Small intestine (tissue), 7 donors: ENCODE measurements around the gene FILIP1L. TPM values are rescaled to one million over a fixed set of nuclear protein-coding genes. Genes with fewer than 3 reads are reported as not detected.
A peak's percentile ranks its signal among the peaks of the same experiment; 100 is the strongest.

Source experiments
- DNase-seq, 2 donors: peaks; one replicate each; pipeline versions ENCODE4 v3.0.0 to v3.0.0-alpha.2; 2013
- FAIRE-seq: peaks from 2 replicates; lab custom pipeline; 2012; peaks lifted over from hg19 to GRCh38; lab: Jason Lieb, UNC
- H3K27ac ChIP-seq, 3 donors: one replicate each; pipeline ENCODE4 v1.5.1; 2013; ENCODE audit warnings: low read length in 2 of 3, mild to moderate bottlenecking in 2 of 3, control low read depth in 1 of 3, inconsistent platforms in 1 of 3, low read depth in 1 of 3, moderate library complexity in 1 of 3
- H3K27me3 ChIP-seq, 3 donors: one replicate each; pipeline ENCODE4 v1.6.1; 2013; ENCODE audit warnings: low read length in 3 of 3, inconsistent platforms in 1 of 3; ENCODE audit not compliant: control insufficient read depth in 3 of 3, insufficient read depth in 3 of 3
- H3K36me3 ChIP-seq, 3 donors: one replicate each; pipeline ENCODE4 v1.6.1; 2013; ENCODE audit warnings: low read length in 3 of 3, inconsistent platforms in 1 of 3, low read depth in 1 of 3, mild to moderate bottlenecking in 1 of 3, moderate library complexity in 1 of 3; ENCODE audit not compliant: control insufficient read depth in 3 of 3, insufficient read depth in 2 of 3
- H3K4me1 ChIP-seq, 3 donors: one replicate each; pipeline ENCODE4 v1.6.1; 2013; ENCODE audit warnings: low read length in 2 of 3, inconsistent platforms in 1 of 3, low read depth in 1 of 3, mild to moderate bottlenecking in 1 of 3, moderate library complexity in 1 of 3; ENCODE audit not compliant: control insufficient read depth in 3 of 3, insufficient read depth in 2 of 3
- H3K4me3 ChIP-seq, 3 donors: one replicate each; pipeline ENCODE4 v1.5.1; 2013; ENCODE audit warnings: low read length in 3 of 3, control low read depth in 1 of 3, inconsistent platforms in 1 of 3, low read depth in 1 of 3, mild to moderate bottlenecking in 1 of 3, moderate library complexity in 1 of 3
- H3K9me3 ChIP-seq, 2 donors: one replicate each; pipeline ENCODE4 v1.6.1; 2013; ENCODE audit warnings: low read depth in 1 of 2, low read length in 1 of 2; ENCODE audit not compliant: control insufficient read depth in 2 of 2, insufficient read depth in 1 of 2
- WGBS, 3 donors: extraction: QIAGEN DNeasy Blood & Tissue Kit; methylation state at CpG; one replicate each; pipeline ENCODE4 v1.1.7; 2013; 5-methylcytosine and 5-hydroxymethylcytosine counted together
- polyA plus RNA-seq, 4 donors: library from polyadenylated mRNA; stranded (reverse) in 3 of 4; unstranded in 1 of 4; fragments of 200-250 nt in 3 of 4; fragments of 120-200 nt in 1 of 4; gene quantifications; one replicate each; pipeline versions ENCODE4 v1.2.1 to v1.2.3, GENCODE V29; 2013
- donor health status: healthy with polysubstance abuse.
- donor health status: control.
- donor health status: control.
- donor health status: Bipolar disorder and iron deficiency.
- donor health status: healthy.

FILIP1L gene
- polyA plus RNA-seq, 4 donors = 10.5 to 20.4 (median 17.9) TPM

DNA sequence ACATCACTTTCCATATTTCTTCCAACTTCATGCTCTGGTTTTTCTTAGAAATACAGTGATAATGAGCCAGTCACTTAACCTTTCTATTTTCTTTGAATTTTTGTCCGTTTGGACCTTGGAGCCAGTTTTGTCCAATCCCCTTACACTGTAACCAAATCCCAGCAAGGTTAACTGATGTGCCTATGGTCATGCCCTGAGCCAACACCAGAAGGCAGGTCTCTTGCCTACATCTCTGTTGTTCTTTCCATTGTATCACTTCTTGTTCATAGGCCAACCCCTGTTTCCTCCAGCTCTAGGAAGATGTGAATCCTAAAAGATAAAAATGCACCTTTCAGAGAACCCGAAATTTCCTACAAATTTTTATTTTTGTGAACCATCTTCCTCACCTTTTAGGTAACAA lies 174.0 kb downstream of the FILIP1L start:
- H3K9me3 ChIP-seq = no peaks in the 10 kb centered on the region
- peak overlapping the region in 2 of 3 donors; percentile 21 to 72 for H3K27ac ChIP-seq
- 74 to 93% (median 84%) methylated on average over 2 of the region's 2 CpGs for WGBS, 3 donors
- FAIRE-seq (no peak), DNase-seq (no peak)
- peaks cover 0 to 16% (median 7%) of the 10 kb centered on the region in 3 donors for H3K4me1 ChIP-seq
- no peaks in the 10 kb centered on the region for H3K36me3 ChIP-seq
- H3K27me3 ChIP-seq = no peaks in the 10 kb centered on the region
- no peak overlapping the region for H3K4me3 ChIP-seq

DNA sequence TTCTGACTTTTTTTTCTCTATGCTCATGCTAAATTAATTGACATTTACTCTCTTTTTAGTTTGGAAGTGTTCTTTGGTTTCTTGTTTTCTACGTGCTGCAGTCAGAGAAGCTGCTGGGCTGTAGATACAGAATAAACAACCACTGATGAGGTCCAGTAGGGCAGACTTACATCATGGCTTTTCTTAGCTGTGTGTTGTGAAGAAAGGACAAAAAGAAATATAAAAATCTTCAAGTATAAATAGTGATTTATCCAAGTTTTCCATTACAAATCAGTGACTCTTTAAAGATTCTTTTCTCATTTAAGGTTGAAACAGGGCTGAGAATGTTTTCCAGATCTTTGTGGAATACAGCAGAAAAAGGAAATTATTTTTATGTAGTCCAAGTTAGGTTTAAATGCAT lies 174.4 kb downstream of the FILIP1L start:
- H3K9me3 ChIP-seq = no peaks in the 10 kb centered on the region
- 67 to 90% (median 81%) methylated on average over 1 of the region's 1 CpG for WGBS, 3 donors
- no peak for FAIRE-seq
- H3K27ac ChIP-seq = peak overlapping the region in 1 of 3 donors; percentile 36
- no peak for DNase-seq
- no peaks in the 10 kb centered on the region for H3K36me3 ChIP-seq
- peaks cover 0 to 16% (median 9%) of the 10 kb centered on the region in 3 donors for H3K4me1 ChIP-seq
- H3K27me3 ChIP-seq = no peaks in the 10 kb centered on the region
- H3K4me3 ChIP-seq = no peak overlapping the region

DNA sequence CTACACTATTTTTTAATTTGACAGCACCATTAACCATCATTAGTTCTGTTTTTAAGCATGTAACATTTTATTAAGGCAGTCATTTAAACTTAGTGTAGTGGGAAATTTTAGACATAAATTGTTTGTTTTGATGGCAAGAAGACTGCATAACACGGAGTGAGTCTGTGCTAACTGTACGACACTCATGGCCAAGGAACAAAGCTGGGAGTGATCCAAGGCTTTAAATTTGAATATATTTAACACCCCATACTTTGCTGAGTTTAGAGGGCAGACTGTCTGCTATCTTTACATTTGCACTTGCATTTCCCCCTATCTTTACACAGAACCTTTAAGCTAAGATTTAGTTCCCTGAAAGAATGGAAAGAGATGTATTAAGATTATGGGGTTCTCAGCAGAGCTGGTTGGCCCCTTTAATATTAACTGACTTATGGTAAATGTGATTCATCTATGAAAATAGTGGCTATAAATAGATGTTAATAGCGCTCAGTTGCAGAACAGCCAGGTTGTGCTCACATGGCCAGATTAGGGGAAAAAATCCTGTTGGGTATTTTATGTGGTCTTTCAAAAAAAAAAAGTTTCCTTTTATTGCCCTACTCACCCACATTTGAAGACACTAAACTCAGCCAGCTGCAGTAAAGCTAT lies 175.9 kb downstream of the FILIP1L start:
- Histone ChIP-seq H3K4me1 (peaks cover 0 to 16% (median 9%) of the 10 kb centered on the region in 3 donors), H3K4me3 (no peak overlapping the region), H3K27ac (no peak overlapping the region), H3K27me3 (no peaks in the 10 kb centered on the region), H3K9me3 (no peaks in the 10 kb centered on the region), H3K36me3 (no peaks in the 10 kb centered on the region)
- no peak for FAIRE-seq
- DNase-seq = no peak
- WGBS, 3 donors = 53 to 70% (median 69%) methylated on average over 3 of the region's 3 CpGs

DNA sequence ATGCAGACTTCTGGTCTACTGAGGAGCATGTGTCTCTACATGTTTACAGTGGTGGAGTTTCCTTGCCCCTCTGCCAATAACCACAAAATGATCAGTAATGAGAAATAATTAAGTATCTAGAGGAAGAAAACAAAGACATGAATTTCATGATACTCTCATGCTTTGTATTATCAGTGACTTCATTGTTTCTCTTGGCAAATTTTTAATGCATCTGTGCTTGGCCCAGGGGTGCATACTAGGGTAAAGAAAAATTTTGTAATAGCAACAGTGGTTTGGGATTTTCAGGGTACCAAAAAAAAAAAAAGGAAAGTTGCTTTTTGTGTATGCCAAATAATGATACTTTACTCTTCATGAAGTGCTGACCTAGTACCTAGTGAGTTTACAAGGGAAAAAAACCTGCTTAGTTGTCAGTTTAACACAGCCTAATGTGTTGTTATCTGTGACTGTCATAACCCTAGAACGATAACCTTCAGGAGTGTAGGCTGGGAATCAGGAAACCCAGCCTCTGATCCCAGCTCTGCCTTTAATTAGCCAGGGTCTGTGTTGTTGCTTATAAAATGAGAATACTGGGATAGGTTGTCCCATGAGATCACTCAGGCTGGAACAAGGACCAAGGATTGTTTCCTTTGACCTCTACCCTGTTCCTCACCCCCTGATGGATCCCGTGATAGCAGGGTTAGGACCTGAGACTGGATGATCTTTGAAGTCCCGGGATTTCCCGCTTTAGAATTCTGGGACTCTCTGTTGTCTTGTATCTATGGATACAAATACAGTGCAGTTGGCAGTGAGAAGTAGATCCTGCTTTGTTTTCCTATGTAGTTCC lies 179.1 kb downstream of the FILIP1L start:
- 6 to 33% (median 22%) methylated on average over 4 of the region's 4 CpGs for WGBS, 3 donors
- peaks cover 0 to 16% (median 9%) of the 10 kb centered on the region in 3 donors for H3K4me1 ChIP-seq
- peak overlapping the region in 2 of 3 donors; percentile 55 to 57 for H3K27ac ChIP-seq
- FAIRE-seq (no peak), DNase-seq (peak; percentile 64 to 74)
- no peak overlapping the region for H3K4me3 ChIP-seq
- no peaks in the 10 kb centered on the region for H3K27me3 ChIP-seq
- H3K36me3 ChIP-seq = no peaks in the 10 kb centered on the region
- H3K9me3 ChIP-seq = no peaks in the 10 kb centered on the region

GRCh38 chr3:99933971-99934750 lies 180.1 kb downstream of the FILIP1L start:
- H3K4me1 ChIP-seq = peaks cover 0 to 16% (median 9%) of the 10 kb centered on the region in 3 donors
- no peaks in the 10 kb centered on the region for H3K36me3 ChIP-seq
- no peaks in the 10 kb centered on the region for H3K9me3 ChIP-seq
- H3K27ac ChIP-seq = no peak overlapping the region
- no peak for FAIRE-seq
- H3K4me3 ChIP-seq = no peak overlapping the region
- no peak for DNase-seq
- H3K27me3 ChIP-seq = no peaks in the 10 kb centered on the region
- WGBS, 3 donors = 93 to 98% (median 96%) methylated on average over 5 of the region's 5 CpGs

GRCh38 chr3:99931059-99931458 lies 183.2 kb downstream of the FILIP1L start:
- H3K36me3 ChIP-seq = no peaks in the 10 kb centered on the region
- no peak for FAIRE-seq
- DNase-seq = no peak
- no peaks in the 10 kb centered on the region for H3K27me3 ChIP-seq
- peaks cover 0 to 11% (median 3%) of the 10 kb centered on the region in 3 donors for H3K4me1 ChIP-seq
- WGBS, 3 donors = 89 to 92% (median 91%) methylated on average over 1 of the region's 1 CpG
- H3K27ac ChIP-seq = no peak overlapping the region
- no peak overlapping the region for H3K4me3 ChIP-seq
- H3K9me3 ChIP-seq = no peaks in the 10 kb centered on the region

DNA sequence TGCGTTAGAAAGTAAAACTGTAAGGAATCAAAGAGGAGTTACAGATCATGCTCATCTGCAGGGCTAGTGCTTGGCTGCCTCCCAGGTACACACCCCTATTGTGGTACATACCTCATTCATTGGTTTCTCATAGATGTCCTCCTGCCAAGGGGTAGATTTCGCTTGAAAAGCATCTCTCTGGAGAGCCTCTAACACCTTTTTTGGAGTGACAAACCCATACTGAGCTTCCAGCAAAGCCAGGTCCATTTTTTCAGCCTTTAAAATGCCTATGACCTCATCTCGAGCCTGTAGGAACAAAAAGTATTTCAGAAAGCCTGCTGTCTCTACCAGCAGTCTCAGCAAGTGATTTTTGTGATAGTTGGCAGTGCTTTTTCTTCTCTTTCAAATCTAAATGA lies 184.6 kb downstream of the FILIP1L start:
- FAIRE-seq (no peak), DNase-seq (no peak)
- peaks cover 0 to 7% (median 3%) of the 10 kb centered on the region in 3 donors for H3K4me1 ChIP-seq
- no peaks in the 10 kb centered on the region for H3K9me3 ChIP-seq
- H3K36me3 ChIP-seq = no peaks in the 10 kb centered on the region
- peak overlapping the region in 2 of 3 donors; percentile 40 to 69 for H3K27ac ChIP-seq
- WGBS, 3 donors = 48 to 76% (median 62%) methylated on average over 3 of the region's 3 CpGs
- H3K4me3 ChIP-seq = no peak overlapping the region
- H3K27me3 ChIP-seq = no peaks in the 10 kb centered on the region
